GM12892 (cell line): ENCODE measurements around the gene CRYZ.
"Not testable (repeated sequence)": the region's sequence is repeated elsewhere in the genome, so short reads cannot be mapped to it uniquely, and the experiment has no call there.

Experiments
- POLR2A ChIP-seq: IDR thresholded peaks from 2 replicates; pipeline ENCODE4 v1.6.1; 2011; ENCODE audit warnings: low read depth, low read length, control low read depth
- POLR2AphosphoS5 ChIP-seq: IDR thresholded peaks from 2 replicates; pipeline ENCODE4 v1.6.1; 2011; ENCODE audit warnings: low read depth, low read length, control low read depth
- TAF1 ChIP-seq: IDR thresholded peaks from 2 replicates; pipeline ENCODE4 v1.6.1; 2011; ENCODE audit warnings: low read depth, mild to moderate bottlenecking, control low read depth, low read length, borderline replicate concordance

GRCh38 chr1:74756650-74757049 lies 23.8 kb upstream of the CRYZ start:
- TF ChIP-seq POLR2A, TAF1, POLR2AphosphoS5: not testable (repeated sequence)
